ENCODE measurements around the gene TNS3. TPM values are rescaled to one million over a fixed set of nuclear protein-coding genes. Genes with fewer than 3 reads are reported as not detected.

TNS3 gene
- total RNA-seq, 1 experiment from 2014 or later: 9.5 TPM

DNA sequence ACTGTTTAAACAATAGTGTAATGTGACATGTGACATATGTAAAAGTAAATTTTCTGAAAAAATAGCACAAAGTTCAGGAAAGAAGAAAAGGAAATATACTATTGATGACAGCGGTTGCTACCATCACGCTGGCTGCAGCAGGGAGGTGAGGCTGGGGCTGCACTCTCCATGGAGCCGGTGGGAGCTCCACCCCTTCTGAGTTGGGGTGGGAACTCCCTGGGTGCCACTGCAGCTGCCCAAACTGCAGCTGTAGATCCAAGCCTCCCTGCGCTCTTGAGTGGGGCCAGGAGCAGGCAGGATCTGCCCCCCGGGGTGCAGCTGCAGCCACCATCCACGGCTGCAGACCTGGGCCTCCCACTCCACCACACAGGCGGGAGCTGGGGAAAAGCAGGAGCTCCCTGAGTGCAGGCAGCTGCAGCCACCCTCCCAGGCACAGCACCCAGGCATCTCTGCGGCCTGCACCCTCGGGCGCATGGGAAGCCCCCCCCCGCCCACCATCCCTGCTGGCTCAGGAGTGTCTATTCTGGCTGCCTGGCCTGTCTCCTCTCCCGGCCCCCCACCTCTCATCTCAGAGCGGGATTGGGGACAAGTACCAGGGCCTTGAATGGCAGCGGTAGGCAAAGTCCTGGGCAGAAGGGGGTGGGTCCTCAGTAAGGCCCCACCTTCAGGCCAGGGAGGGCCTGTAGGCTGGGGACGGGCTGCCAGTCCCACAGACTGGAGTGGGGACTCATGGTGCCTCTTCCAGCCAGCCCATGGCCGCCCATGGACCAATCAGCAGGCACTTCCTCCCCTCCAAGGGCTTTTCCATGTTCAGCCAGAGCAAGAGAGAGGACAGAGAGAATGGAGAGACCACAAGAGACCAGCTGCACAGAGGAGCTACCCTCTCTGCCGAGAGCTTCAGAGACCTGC, 50.1 kb downstream of the TNS3 start:
- Histone ChIP-seq H2AK5ac (ENCODE audit: insufficient read length, low read length) (no peak overlapping the region), H2BK12ac (ENCODE audit: insufficient read length, low read depth, low read length) (no peak overlapping the region), H3K79me2 (ENCODE audit: insufficient read depth, low read length) (no peaks in the 10 kb centered on the region), H3K56ac (ENCODE audit: insufficient read length, low read depth, low read length) (no peak overlapping the region), H3K27ac (ENCODE audit: insufficient read length, low read depth, low read length) (no peak overlapping the region), H4K91ac (ENCODE audit: insufficient read length, low read depth, low read length) (no peak overlapping the region), H3K79me1 (ENCODE audit: insufficient read depth, low read depth, low read length, poor library complexity, severe bottlenecking) (no peaks in the 10 kb centered on the region), H4K5ac (ENCODE audit: insufficient read length, low read depth, low read length) (no peak overlapping the region), H3K18ac (ENCODE audit: insufficient read length, low read depth, low read length) (no peak overlapping the region), H2AFZ (ENCODE audit: low read length) (no peak overlapping the region), H2BK120ac (ENCODE audit: low read depth, low read length, poor library complexity, severe bottlenecking) (no peak overlapping the region), H4K8ac (replicated peaks; ENCODE audit: insufficient read length, low read depth, low read length) (no peak overlapping the region), H3K4me2 (ENCODE audit: insufficient read depth, insufficient read length, low read length) (no peak overlapping the region), H2BK15ac (ENCODE audit: low read depth, low read length) (no peak overlapping the region), H3K27me3 (ENCODE audit: insufficient read depth, low read length) (peaks cover 3% of the 10 kb centered on the region; the same call in 1 of the 2 replicates), H3K14ac (ENCODE audit: insufficient read depth, low read length) (no peak overlapping the region), H3K23ac (ENCODE audit: insufficient read length, low read depth, low read length) (no peak overlapping the region), H3T11ph (ENCODE audit: low read length) (no peak overlapping the region), H3K4me1 (ENCODE audit: insufficient read depth, low read length) (no peaks in the 10 kb centered on the region; the same call in 1 of the 2 replicates), H2BK20ac (ENCODE audit: low read depth, low read length, poor library complexity, severe bottlenecking) (no peak overlapping the region), H3K4ac (ENCODE audit: low read depth, low read length) (no peak overlapping the region), H3K9me3 (ENCODE audit: control insufficient read depth, low read depth, low read length) (no peaks in the 10 kb centered on the region), H4K20me1 (ENCODE audit: control insufficient read depth, insufficient read depth, insufficient read length) (peaks cover 3% of the 10 kb centered on the region), H3K23me2 (ENCODE audit: insufficient read length, low read depth, low read length, poor library complexity, severe bottlenecking) (peaks cover 4% of the 10 kb centered on the region), H3K9ac (ENCODE audit: extremely low read depth, insufficient read length, low read length) (no peak overlapping the region), H2BK5ac (ENCODE audit: insufficient read length, low read length) (no peak overlapping the region)
- H3K36me3 Mint-ChIP-seq (ENCODE audit: insufficient read depth in 1 of 3, low read depth in 3 of 3): peaks cover 0 to 12% (median 9%) of the 10 kb centered on the region in 3 experiments; a peak in 5 of 7 replicates
- H3K4me3 Mint-ChIP-seq: no peak overlapping the region
- WGBS (ENCODE audit: extremely low coverage, insufficient read length, low lambda C conversion rate): no CpG with 5 or more reads among the region's 17 CpGs
- peaks cover 16 to 39% of the 10 kb centered on the region in 2 experiments for H3K4me1 Mint-ChIP-seq
- no peak for DNase-seq
- H3K27ac Mint-ChIP-seq: no peak overlapping the region
- H3K9me3 Mint-ChIP-seq: peaks cover 4 to 6% of the 10 kb centered on the region in 2 experiments; a peak in 3 of 5 replicates
- H3K27me3 Mint-ChIP-seq (ENCODE audit: low read depth): peaks cover 35% of the 10 kb centered on the region
- TF ChIP-seq, protein P1, sequence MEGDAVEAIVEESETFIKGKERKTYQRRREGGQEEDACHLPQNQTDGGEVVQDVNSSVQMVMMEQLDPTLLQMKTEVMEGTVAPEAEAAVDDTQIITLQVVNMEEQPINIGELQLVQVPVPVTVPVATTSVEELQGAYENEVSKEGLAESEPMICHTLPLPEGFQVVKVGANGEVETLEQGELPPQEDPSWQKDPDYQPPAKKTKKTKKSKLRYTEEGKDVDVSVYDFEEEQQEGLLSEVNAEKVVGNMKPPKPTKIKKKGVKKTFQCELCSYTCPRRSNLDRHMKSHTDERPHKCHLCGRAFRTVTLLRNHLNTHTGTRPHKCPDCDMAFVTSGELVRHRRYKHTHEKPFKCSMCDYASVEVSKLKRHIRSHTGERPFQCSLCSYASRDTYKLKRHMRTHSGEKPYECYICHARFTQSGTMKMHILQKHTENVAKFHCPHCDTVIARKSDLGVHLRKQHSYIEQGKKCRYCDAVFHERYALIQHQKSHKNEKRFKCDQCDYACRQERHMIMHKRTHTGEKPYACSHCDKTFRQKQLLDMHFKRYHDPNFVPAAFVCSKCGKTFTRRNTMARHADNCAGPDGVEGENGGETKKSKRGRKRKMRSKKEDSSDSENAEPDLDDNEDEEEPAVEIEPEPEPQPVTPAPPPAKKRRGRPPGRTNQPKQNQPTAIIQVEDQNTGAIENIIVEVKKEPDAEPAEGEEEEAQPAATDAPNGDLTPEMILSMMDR (conservative IDR thresholded peaks at IDR 0.05): no peak
